ENCODE data around the gene C2orf68. TPM values are rescaled to one million over a fixed set of nuclear protein-coding genes. Genes with fewer than 3 reads are reported as not detected.
"Not testable (repeated sequence)": the region's sequence is repeated elsewhere in the genome, so short reads cannot be mapped to it uniquely, and the experiment has no call there.

C2orf68 gene
- total RNA-seq, 1 experiment from 2014 or later = 26.6 TPM

DNA sequence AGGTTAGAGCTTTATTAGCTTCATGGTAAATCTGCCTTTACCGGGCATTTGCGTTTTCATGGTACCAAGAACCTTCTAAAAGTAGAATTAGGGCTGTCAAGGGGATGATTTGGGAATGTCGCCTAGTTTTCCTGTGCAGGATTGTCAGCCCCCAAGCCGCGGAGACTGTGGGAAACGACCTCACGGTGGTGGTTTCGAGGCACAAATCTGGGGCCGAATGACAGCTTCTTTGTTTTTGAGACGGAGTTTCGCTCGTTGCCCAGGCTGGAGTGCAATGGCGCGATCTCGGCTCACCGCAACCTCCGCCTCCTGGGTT is 3.5 kb upstream of the C2orf68 start:
- no peaks in the 10 kb centered on the region for H3K27me3 ChIP-seq (ENCODE audit: low read length)
- H3K4me2 ChIP-seq (ENCODE audit: low read length) = no peak overlapping the region
- no TSS peak for BruUV-seq (replicated peaks)
- H3K9me2 ChIP-seq (replicated peaks; ENCODE audit: low read length) = no peaks in the 10 kb centered on the region
- no peak overlapping the region for H3K9ac ChIP-seq (ENCODE audit: low read length)
- intact Hi-C loops (cut with micrococcal nuclease) = no loop called here
- ATAC-seq = no peak
- ChIA-PET CTCF (no interaction called here), POLR2A (ENCODE audit: unreplicated experiment) (no interaction called here)
- H3K9me3 ChIP-seq (ENCODE audit: low read length) = no peaks in the 10 kb centered on the region
- H3K36me3 ChIP-seq (ENCODE audit: low read depth, low read length) = peaks cover 11% of the 10 kb centered on the region
- no peak for DNase-seq
- H4K20me1 ChIP-seq (ENCODE audit: low read length) = peaks cover 7% of the 10 kb centered on the region
- H3K79me2 ChIP-seq (ENCODE audit: low read length) = peaks cover 63% of the 10 kb centered on the region
- no peaks in the 10 kb centered on the region for H3F3A ChIP-seq (ENCODE audit: low read length, unreplicated experiment)
- TF ChIP-seq EZH2phosphoT487 (IDR thresholded peaks at IDR 0.05; ENCODE audit: borderline replicate concordance, low read length) (no peak), CTCF (conservative IDR thresholded peaks at IDR 0.05; ENCODE audit: low read depth, low read length) (no peak), EZH2 (IDR thresholded peaks at IDR 0.05; ENCODE audit: low read length, unreplicated experiment) (no peak)
- H3K4me1 ChIP-seq (ENCODE audit: insufficient read depth, low read length) = peaks cover 25% of the 10 kb centered on the region
- H2AFZ ChIP-seq (ENCODE audit: low read length) = no peak overlapping the region
- H3K4me3 ChIP-seq (ENCODE audit: low read length) = no peak overlapping the region
- no peak overlapping the region for H3K27ac ChIP-seq (ENCODE audit: low read length)

- H3K4me3 ChIP-seq (ENCODE audit: low read length); H4K20me1 ChIP-seq (ENCODE audit: low read length); H3K4me2 ChIP-seq (ENCODE audit: low read length); POLR2A ChIA-PET (ENCODE audit: unreplicated experiment); H3K9me3 ChIP-seq (ENCODE audit: low read length); H3K36me3 ChIP-seq (ENCODE audit: low read depth, low read length); H3K9ac ChIP-seq (ENCODE audit: low read length); H3F3A ChIP-seq (ENCODE audit: low read length, unreplicated experiment); DNase-seq; H3K27ac ChIP-seq (ENCODE audit: low read length); H2AFZ ChIP-seq (ENCODE audit: low read length); BruUV-seq (replicated peaks); H3K27me3 ChIP-seq (ENCODE audit: low read length); CTCF ChIA-PET; H3K9me2 ChIP-seq (replicated peaks; ENCODE audit: low read length); ATAC-seq: not testable (repeated sequence)
- intact Hi-C loops (cut with micrococcal nuclease) = loop anchor here (5.0 kb wide), 1 partner anchor 493 kb away; the partner anchor contains the start of genes POLR1A and PTCD3
- peaks cover 27% of the 10 kb centered on the region for H3K4me1 ChIP-seq (ENCODE audit: insufficient read depth, low read length)
- peaks cover 61% of the 10 kb centered on the region for H3K79me2 ChIP-seq (ENCODE audit: low read length)
Measured at GRCh38 chr2:85614757-85615156, 2.9 kb upstream of the C2orf68 start.

DNA sequence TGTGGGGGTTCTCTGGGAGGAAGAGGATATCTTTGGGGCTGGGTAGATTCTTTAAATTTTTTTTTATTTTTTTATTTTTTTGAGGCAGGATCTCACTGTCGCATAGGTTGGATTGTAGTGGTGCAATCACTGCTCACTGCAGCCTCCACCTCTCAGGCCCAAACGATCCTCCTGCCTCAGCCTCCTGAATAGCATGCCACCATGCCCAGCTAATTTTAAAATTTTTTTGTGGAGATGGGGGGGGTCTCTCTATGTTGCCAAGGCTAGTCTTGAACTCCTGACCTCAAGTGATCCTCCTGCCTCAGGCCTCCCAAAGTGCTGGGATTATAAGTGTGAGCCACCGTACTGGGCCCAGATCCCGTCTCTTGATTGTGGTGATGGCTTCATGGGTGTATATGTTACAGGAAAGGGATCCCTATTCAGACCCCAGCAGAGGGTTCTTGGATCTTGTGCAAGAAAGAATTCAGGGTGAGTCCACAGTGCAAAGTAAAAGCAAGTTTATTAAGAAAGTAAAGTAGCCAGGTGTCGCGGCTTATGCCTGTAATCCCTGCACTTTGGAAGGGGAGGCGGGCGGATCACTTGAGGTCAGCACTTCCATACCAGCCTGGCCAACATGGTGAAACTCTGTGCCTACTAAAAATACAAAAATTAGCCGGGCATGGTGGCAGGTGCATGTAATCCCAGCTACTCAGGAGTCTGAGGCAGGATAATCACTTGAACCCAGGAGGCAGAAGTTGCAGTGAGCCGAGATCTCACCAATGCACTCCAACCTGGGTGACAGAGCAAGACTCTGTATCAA is 2.0 kb upstream of the C2orf68 start:
- intact Hi-C loops (cut with micrococcal nuclease) = loop anchor here (5.0 kb wide), 1 partner anchor 493 kb away; the partner anchor contains the start of genes POLR1A and PTCD3
- Histone ChIP-seq H3K4me3 (ENCODE audit: low read length) (no peak overlapping the region), H4K20me1 (ENCODE audit: low read length) (peaks cover 7% of the 10 kb centered on the region), H3K36me3 (ENCODE audit: low read depth, low read length) (no peaks in the 10 kb centered on the region; the same call in 1 of the 2 replicates), H2AFZ (ENCODE audit: low read length) (no peak overlapping the region), H3K79me2 (ENCODE audit: low read length) (peaks cover 57% of the 10 kb centered on the region), H3F3A (ENCODE audit: low read length, unreplicated experiment) (no peaks in the 10 kb centered on the region), H3K4me1 (ENCODE audit: insufficient read depth, low read length) (peaks cover 21% of the 10 kb centered on the region), H3K9ac (ENCODE audit: low read length) (no peak overlapping the region), H3K9me2 (replicated peaks; ENCODE audit: low read length) (no peaks in the 10 kb centered on the region), H3K4me2 (ENCODE audit: low read length) (no peak overlapping the region), H3K27me3 (ENCODE audit: low read length) (no peaks in the 10 kb centered on the region), H3K9me3 (ENCODE audit: low read length) (no peaks in the 10 kb centered on the region), H3K27ac (ENCODE audit: low read length) (no peak overlapping the region)
- TF ChIP-seq EZH2phosphoT487 (IDR thresholded peaks at IDR 0.05; ENCODE audit: borderline replicate concordance, low read length) = no peak
- no peak for TF ChIP-seq CTCF (conservative IDR thresholded peaks at IDR 0.05; ENCODE audit: low read depth, low read length)
- CTCF ChIA-PET = no interaction called here
- ATAC-seq (no peak), DNase-seq (no peak)
- BruUV-seq (replicated peaks) = no TSS peak
- POLR2A ChIA-PET (ENCODE audit: unreplicated experiment) = no interaction called here
